Measurements from ENCODE around the gene CHTOP.
A peak's percentile ranks its signal among the peaks of the same experiment; 100 is the strongest.
"Not testable (repeated sequence)": the region's sequence is repeated elsewhere in the genome, so short reads cannot be mapped to it uniquely, and the experiment has no call there.

The CHTOP gene

DNA sequence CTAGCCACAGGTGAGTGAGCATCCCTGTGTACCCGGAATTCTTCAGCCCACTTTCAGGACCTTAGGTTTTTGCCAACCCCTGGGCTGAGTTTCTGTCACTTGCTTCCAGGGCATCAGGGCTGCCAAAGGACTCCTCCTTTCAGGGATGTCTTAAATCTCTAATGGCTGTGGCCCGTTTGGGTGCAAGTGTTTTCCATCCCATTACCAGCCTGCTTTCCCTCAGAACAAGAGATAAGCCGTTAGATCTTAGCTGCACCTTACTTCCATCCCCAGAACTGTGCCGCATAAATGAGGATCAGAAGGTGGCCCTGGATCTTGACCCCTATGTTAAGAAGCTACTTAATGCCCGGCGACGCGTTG, 25.3 kb downstream of the CHTOP start:
- peak overlapping the region; percentile 94 to 97 for H3K27ac ChIP-seq
- DNase-seq (ENCODE audit: low spot score) = no peak
- peak overlapping the region; percentile 78 for H3K4me3 ChIP-seq
- TF ChIP-seq, protein P1, sequence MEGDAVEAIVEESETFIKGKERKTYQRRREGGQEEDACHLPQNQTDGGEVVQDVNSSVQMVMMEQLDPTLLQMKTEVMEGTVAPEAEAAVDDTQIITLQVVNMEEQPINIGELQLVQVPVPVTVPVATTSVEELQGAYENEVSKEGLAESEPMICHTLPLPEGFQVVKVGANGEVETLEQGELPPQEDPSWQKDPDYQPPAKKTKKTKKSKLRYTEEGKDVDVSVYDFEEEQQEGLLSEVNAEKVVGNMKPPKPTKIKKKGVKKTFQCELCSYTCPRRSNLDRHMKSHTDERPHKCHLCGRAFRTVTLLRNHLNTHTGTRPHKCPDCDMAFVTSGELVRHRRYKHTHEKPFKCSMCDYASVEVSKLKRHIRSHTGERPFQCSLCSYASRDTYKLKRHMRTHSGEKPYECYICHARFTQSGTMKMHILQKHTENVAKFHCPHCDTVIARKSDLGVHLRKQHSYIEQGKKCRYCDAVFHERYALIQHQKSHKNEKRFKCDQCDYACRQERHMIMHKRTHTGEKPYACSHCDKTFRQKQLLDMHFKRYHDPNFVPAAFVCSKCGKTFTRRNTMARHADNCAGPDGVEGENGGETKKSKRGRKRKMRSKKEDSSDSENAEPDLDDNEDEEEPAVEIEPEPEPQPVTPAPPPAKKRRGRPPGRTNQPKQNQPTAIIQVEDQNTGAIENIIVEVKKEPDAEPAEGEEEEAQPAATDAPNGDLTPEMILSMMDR (IDR thresholded peaks at IDR 0.05) = no peak

DNA sequence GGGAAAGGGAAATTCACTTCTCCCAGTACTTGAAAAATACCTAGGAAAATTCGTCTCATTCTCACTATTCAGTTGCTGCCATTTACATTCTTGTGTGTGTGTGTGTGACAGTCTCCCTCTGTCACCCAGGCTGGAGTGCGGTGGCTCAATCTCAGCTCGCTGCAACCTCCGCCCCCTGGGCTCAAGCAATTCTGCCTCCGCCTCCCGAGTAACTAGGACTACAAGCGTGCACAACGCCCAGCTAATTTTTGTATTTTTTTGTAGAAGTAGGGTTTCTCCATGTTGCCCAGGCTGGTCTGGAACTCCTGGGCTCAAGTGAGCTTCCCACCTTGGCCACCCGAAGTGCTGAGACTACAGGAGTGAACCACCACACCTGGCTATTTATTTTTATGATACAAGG, 25.8 kb downstream of the CHTOP start:
- Histone ChIP-seq H3K4me3 (peak overlapping the region; percentile 78), H3K27ac (peak overlapping the region; percentile 94 to 97)
- TF ChIP-seq, protein P1 (IDR thresholded peaks at IDR 0.05) = no peak
- DNase-seq (ENCODE audit: low spot score) = no peak

DNA sequence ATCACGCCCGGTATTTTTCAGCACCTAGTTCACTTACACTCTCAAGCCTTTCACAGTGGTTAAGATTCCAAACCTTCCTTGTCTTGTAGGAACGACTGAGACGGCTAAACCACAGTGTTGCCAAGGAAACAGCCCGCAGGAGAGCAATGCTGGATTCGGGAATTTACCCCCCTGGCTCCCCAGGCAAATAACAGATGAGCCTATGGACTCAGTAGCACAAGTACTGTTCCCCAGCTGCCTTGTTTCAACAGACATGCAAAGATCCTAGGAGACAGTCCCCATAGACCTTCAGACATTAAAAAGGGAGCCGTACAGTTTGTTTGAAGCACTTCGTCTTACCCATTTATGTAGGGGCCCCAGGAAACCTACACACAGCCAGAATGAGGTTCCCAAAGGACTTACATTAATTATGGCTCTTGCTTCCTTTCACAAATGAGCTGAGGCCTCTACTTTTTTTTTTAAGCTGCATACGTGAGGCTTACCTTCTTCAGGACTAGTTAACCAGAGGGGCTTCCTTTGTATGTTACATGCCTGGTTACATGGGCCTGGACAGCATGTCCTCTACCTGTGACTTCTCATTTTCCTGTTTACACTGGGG, 27.3 kb downstream of the CHTOP start:
- TF ChIP-seq, protein P1 (IDR thresholded peaks at IDR 0.05) = no peak
- no peak overlapping the region for H3K27ac ChIP-seq
- no peak for DNase-seq (ENCODE audit: low spot score)

DNA sequence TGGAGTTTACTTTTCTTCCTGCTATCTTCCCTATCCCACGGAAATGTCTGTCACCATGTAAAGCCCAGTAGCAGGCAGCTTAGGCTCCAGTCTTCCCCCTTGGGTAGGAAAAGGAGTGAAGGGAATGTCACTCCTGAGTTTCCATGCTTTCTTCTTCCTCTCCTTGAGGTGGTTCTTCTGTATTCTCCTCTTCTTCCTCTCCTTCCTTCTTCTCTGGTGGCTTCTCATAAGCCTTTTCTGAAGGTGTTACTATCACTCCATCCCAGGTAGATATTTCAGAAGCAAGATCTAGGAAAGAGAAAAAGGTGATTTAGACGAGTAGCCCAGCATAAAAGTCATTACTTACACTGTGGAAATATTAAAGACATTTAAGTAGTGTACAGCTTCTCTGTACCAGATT, 28.4 kb downstream of the CHTOP start:
- H3K4me3 ChIP-seq = no peak overlapping the region
- TF ChIP-seq, protein P1 (IDR thresholded peaks at IDR 0.05) = no peak
- H3K27ac ChIP-seq = no peak overlapping the region
- no peak for DNase-seq (ENCODE audit: low spot score)

More for the DNA sequence above, 27.3 kb downstream of the CHTOP start:
- no peak overlapping the region for H3K4me3 ChIP-seq

DNA sequence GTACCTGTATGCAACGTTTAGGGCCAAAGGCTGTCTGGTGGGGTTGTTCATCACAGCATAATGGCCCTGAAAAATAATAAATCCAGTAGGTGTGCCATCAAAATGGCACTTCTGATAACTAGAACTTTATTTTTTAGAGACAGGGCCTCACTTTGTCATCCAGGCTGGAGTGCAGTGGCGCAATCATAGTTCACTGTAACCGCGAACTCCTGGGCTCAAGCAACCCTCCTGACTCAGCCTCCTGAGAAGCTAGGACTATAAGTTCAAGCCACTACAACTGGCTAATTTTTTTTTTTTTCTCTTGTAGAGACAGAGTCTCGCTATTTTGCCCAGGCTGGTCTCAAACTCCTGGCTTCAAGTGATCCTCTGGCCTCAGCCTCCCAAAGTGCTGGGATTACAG, 29.3 kb downstream of the CHTOP start:
- TF ChIP-seq, protein P1 (IDR thresholded peaks at IDR 0.05) = no peak
- Histone ChIP-seq H3K4me3 (no peak overlapping the region), H3K27ac (no peak overlapping the region)
- no peak for DNase-seq (ENCODE audit: low spot score)

DNA sequence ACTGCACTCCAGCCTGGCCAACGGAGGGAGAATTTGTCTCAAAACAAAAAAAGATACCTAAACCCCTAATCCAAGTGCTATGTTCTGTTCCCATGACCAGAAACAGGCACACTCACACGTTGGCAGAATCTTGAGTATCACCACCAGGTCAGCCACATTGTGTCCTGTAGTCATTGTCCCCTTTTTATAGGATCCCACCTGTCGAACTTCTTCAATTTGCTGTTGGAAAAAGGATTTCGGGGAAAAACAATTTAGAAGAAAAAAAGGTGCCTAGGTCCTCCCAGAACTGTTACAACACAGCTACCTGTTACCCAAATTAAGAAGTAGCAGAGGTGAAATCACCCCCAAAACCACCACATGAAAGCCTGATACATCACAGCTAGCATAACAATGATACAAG, 33.6 kb downstream of the CHTOP start:
- H3K4me3 ChIP-seq = no peak overlapping the region
- TF ChIP-seq, protein P1 (IDR thresholded peaks at IDR 0.05) = no peak
- no peak overlapping the region for H3K27ac ChIP-seq
- DNase-seq (ENCODE audit: low spot score) = no peak

DNA sequence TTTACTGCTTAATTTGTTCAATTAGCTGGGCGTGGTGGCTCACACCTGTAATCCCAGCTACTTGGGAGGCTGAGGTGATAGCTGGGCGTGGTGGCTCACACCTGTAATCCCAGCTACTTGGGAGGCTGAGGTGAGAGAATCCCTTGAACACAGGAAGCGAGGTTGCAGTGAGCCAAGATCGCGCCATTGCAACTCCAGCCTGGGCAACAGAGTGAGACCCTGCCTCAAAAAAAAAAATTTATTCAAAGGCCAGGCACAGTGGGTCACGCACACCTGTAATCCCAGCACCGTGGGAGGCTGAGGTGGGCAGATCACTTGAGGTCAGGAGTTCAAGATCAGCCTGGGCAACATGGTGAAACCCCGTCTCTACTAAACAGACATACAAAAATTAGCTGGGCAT, 34.8 kb downstream of the CHTOP start:
- H3K4me3 ChIP-seq; DNase-seq (ENCODE audit: low spot score); H3K27ac ChIP-seq: not testable (repeated sequence)

All from coronary artery (tissue), 2 donors.